Small intestine (tissue), 7 donors: Measurements from ENCODE around the gene THRB. TPM values are rescaled to one million over a fixed set of nuclear protein-coding genes. Genes with fewer than 3 reads are reported as not detected.

Experiments
- DNase-seq, 2 donors: peaks; one replicate each; pipeline versions ENCODE4 v3.0.0 to v3.0.0-alpha.2; 2013
- FAIRE-seq: peaks from 2 replicates; lab custom pipeline; 2012; peaks lifted over from hg19 to GRCh38; lab: Jason Lieb, UNC
- H3K27ac ChIP-seq, 3 donors: one replicate each; pipeline ENCODE4 v1.5.1; 2013; ENCODE audit warnings: low read length in 2 of 3, mild to moderate bottlenecking in 2 of 3, control low read depth in 1 of 3, inconsistent platforms in 1 of 3, low read depth in 1 of 3, moderate library complexity in 1 of 3
- H3K27me3 ChIP-seq, 3 donors: one replicate each; pipeline ENCODE4 v1.6.1; 2013; ENCODE audit warnings: low read length in 3 of 3, inconsistent platforms in 1 of 3; ENCODE audit not compliant: control insufficient read depth in 3 of 3, insufficient read depth in 3 of 3
- H3K36me3 ChIP-seq, 3 donors: one replicate each; pipeline ENCODE4 v1.6.1; 2013; ENCODE audit warnings: low read length in 3 of 3, inconsistent platforms in 1 of 3, low read depth in 1 of 3, mild to moderate bottlenecking in 1 of 3, moderate library complexity in 1 of 3; ENCODE audit not compliant: control insufficient read depth in 3 of 3, insufficient read depth in 2 of 3
- H3K4me1 ChIP-seq, 3 donors: one replicate each; pipeline ENCODE4 v1.6.1; 2013; ENCODE audit warnings: low read length in 2 of 3, inconsistent platforms in 1 of 3, low read depth in 1 of 3, mild to moderate bottlenecking in 1 of 3, moderate library complexity in 1 of 3; ENCODE audit not compliant: control insufficient read depth in 3 of 3, insufficient read depth in 2 of 3
- H3K4me3 ChIP-seq, 3 donors: one replicate each; pipeline ENCODE4 v1.5.1; 2013; ENCODE audit warnings: low read length in 3 of 3, control low read depth in 1 of 3, inconsistent platforms in 1 of 3, low read depth in 1 of 3, mild to moderate bottlenecking in 1 of 3, moderate library complexity in 1 of 3
- H3K9me3 ChIP-seq, 2 donors: one replicate each; pipeline ENCODE4 v1.6.1; 2013; ENCODE audit warnings: low read depth in 1 of 2, low read length in 1 of 2; ENCODE audit not compliant: control insufficient read depth in 2 of 2, insufficient read depth in 1 of 2
- WGBS, 3 donors: extraction: QIAGEN DNeasy Blood & Tissue Kit; methylation state at CpG; one replicate each; pipeline ENCODE4 v1.1.7; 2013; 5-methylcytosine and 5-hydroxymethylcytosine counted together
- polyA plus RNA-seq, 4 donors: library from polyadenylated mRNA; stranded (reverse) in 3 of 4; unstranded in 1 of 4; fragments of 200-250 nt in 3 of 4; fragments of 120-200 nt in 1 of 4; gene quantifications; one replicate each; pipeline versions ENCODE4 v1.2.1 to v1.2.3, GENCODE V29; 2013
- donor health status: healthy with polysubstance abuse.
- donor health status: control.
- donor health status: control.
- donor health status: Bipolar disorder and iron deficiency.
- donor health status: healthy.

Gene THRB
- polyA plus RNA-seq, 4 donors = 3.2 to 46.1 (median 4.4) TPM

- no peak for FAIRE-seq
- no peak overlapping the region for H3K27ac ChIP-seq
- H3K9me3 ChIP-seq = no peaks in the 10 kb centered on the region
- H3K27me3 ChIP-seq = no peaks in the 10 kb centered on the region
- no peak overlapping the region for H3K4me3 ChIP-seq
- WGBS, 3 donors = 85 to 95% (median 90%) methylated on average over 2 of the region's 2 CpGs
- no peaks in the 10 kb centered on the region for H3K4me1 ChIP-seq
- no peak for DNase-seq
- H3K36me3 ChIP-seq = peaks cover 0 to 7% (median 0%) of the 10 kb centered on the region in 3 donors
Observed at GRCh38 chr3:24182756-24183155, 311.9 kb downstream of the THRB start.

GRCh38 chr3:24181256-24181655 is 313.4 kb downstream of the THRB start:
- H3K27me3 ChIP-seq = no peaks in the 10 kb centered on the region
- H3K9me3 ChIP-seq = no peaks in the 10 kb centered on the region
- H3K4me1 ChIP-seq = no peaks in the 10 kb centered on the region
- DNase-seq (no peak), FAIRE-seq (no peak)
- WGBS, 3 donors = 84 to 86% (median 86%) methylated on average over 4 of the region's 4 CpGs
- H3K36me3 ChIP-seq = peaks cover 0 to 5% (median 0%) of the 10 kb centered on the region in 3 donors
- H3K27ac ChIP-seq = no peak overlapping the region
- H3K4me3 ChIP-seq = no peak overlapping the region

- H3K36me3 ChIP-seq = peaks cover 0 to 3% (median 0%) of the 10 kb centered on the region in 3 donors
- no peaks in the 10 kb centered on the region for H3K27me3 ChIP-seq
- no peaks in the 10 kb centered on the region for H3K4me1 ChIP-seq
- no peak for DNase-seq
- FAIRE-seq = no peak
- no peak overlapping the region for H3K27ac ChIP-seq
- no peaks in the 10 kb centered on the region for H3K9me3 ChIP-seq
- WGBS, 3 donors = 87 to 96% (median 91%) methylated on average over 3 of the region's 3 CpGs
- H3K4me3 ChIP-seq = no peak overlapping the region
Observed at GRCh38 chr3:24180616-24181015, 314.0 kb downstream of the THRB start.

- 81 to 87% (median 85%) methylated on average over 5 of the region's 5 CpGs for WGBS, 3 donors
- DNase-seq (no peak), FAIRE-seq (no peak)
- Histone ChIP-seq H3K4me1 (no peaks in the 10 kb centered on the region), H3K4me3 (no peak overlapping the region), H3K27me3 (no peaks in the 10 kb centered on the region), H3K27ac (no peak overlapping the region), H3K36me3 (no peaks in the 10 kb centered on the region), H3K9me3 (no peaks in the 10 kb centered on the region)
Observed at GRCh38 chr3:24177201-24177600, 317.4 kb downstream of the THRB start.

GRCh38 chr3:24174614-24175013 is 320.0 kb downstream of the THRB start:
- Histone ChIP-seq H3K4me1 (no peaks in the 10 kb centered on the region), H3K36me3 (peaks cover 0 to 2% (median 0%) of the 10 kb centered on the region in 3 donors), H3K4me3 (no peak overlapping the region), H3K27ac (no peak overlapping the region), H3K27me3 (peaks cover 0 to 2% (median 0%) of the 10 kb centered on the region in 3 donors), H3K9me3 (no peaks in the 10 kb centered on the region)
- FAIRE-seq = no peak
- WGBS, 3 donors = 92 to 94% (median 94%) methylated on average over 2 of the region's 2 CpGs
- no peak for DNase-seq

- H3K36me3 ChIP-seq = peaks cover 0 to 2% (median 0%) of the 10 kb centered on the region in 3 donors
- DNase-seq (no peak), FAIRE-seq (no peak)
- no peaks in the 10 kb centered on the region for H3K4me1 ChIP-seq
- H3K27me3 ChIP-seq = peaks cover 0 to 2% (median 0%) of the 10 kb centered on the region in 3 donors
- H3K9me3 ChIP-seq = no peaks in the 10 kb centered on the region
- WGBS, 3 donors = 77 to 87% (median 80%) methylated on average over 3 of the region's 3 CpGs
- no peak overlapping the region for H3K4me3 ChIP-seq
- no peak overlapping the region for H3K27ac ChIP-seq
Observed at GRCh38 chr3:24168977-24169376, 325.7 kb downstream of the THRB start.

GRCh38 chr3:24167429-24167828 is 327.2 kb downstream of the THRB start:
- 62 to 82% (median 67%) methylated on average over 3 of the region's 3 CpGs for WGBS, 3 donors
- Histone ChIP-seq H3K27me3 (peaks cover 0 to 2% (median 0%) of the 10 kb centered on the region in 3 donors), H3K4me3 (no peak overlapping the region), H3K4me1 (no peaks in the 10 kb centered on the region), H3K27ac (no peak overlapping the region), H3K36me3 (peaks cover 0 to 2% (median 0%) of the 10 kb centered on the region in 3 donors), H3K9me3 (no peaks in the 10 kb centered on the region)
- DNase-seq (no peak), FAIRE-seq (no peak)

- H3K4me1 ChIP-seq = no peaks in the 10 kb centered on the region
- no peak for FAIRE-seq
- H3K36me3 ChIP-seq = peaks cover 0 to 4% (median 0%) of the 10 kb centered on the region in 3 donors
- no peaks in the 10 kb centered on the region for H3K9me3 ChIP-seq
- no peak overlapping the region for H3K4me3 ChIP-seq
- DNase-seq = no peak
- whole genome bisulfite sequencing, 3 donors = 82 to 91% (median 89%) methylated on average over 5 of the region's 5 CpGs
- H3K27ac ChIP-seq = no peak overlapping the region
- peaks cover 0 to 2% (median 0%) of the 10 kb centered on the region in 3 donors for H3K27me3 ChIP-seq
Observed at GRCh38 chr3:24166515-24166914, 328.1 kb downstream of the THRB start.

GRCh38 chr3:24165603-24165982 is 329.1 kb downstream of the THRB start:
- Histone ChIP-seq H3K9me3 (no peaks in the 10 kb centered on the region), H3K4me3 (no peak overlapping the region), H3K27me3 (peaks cover 0 to 2% (median 0%) of the 10 kb centered on the region in 3 donors), H3K27ac (no peak overlapping the region), H3K4me1 (no peaks in the 10 kb centered on the region), H3K36me3 (peaks cover 0 to 2% (median 0%) of the 10 kb centered on the region in 3 donors)
- DNase-seq (no peak), FAIRE-seq (no peak)
- 86 to 93% (median 88%) methylated on average over 2 of the region's 2 CpGs for WGBS, 3 donors
